ENCODE measurements around the gene KDM5B. TPM values are rescaled to one million over a fixed set of nuclear protein-coding genes. Genes with fewer than 3 reads are reported as not detected.

KDM5B gene
- total RNA-seq, 2 experiments from 2014 or later = not detected

GRCh38 chr1:202806845-202807450 lies 1.3 kb downstream of the KDM5B start:
- Histone ChIP-seq H3K36me3 (ENCODE audit: insufficient read depth, low read length) (no peaks in the 10 kb centered on the region), H4K20me1 (ENCODE audit: insufficient read depth, low read length) (no peaks in the 10 kb centered on the region), H3K9me3 (ENCODE audit: low read length) (no peaks in the 10 kb centered on the region), H3K4me2 (ENCODE audit: low read length) (no peak overlapping the region), H3K4me3 (ENCODE audit: low read depth, low read length, poor library complexity, severe bottlenecking) (no peak overlapping the region), H3K9me2 (ENCODE audit: insufficient read depth, low read length) (no peaks in the 10 kb centered on the region), H3K27ac (ENCODE audit: low read depth, low read length, poor library complexity, severe bottlenecking) (no peak overlapping the region), H3K79me2 (ENCODE audit: insufficient read depth, low read depth, low read length) (no peaks in the 10 kb centered on the region), H3K4me1 (ENCODE audit: insufficient read depth, low read length, poor library complexity, severe bottlenecking) (no peaks in the 10 kb centered on the region), H2AFZ (ENCODE audit: low read length) (no peak overlapping the region)
- TF ChIP-seq, protein P1, sequence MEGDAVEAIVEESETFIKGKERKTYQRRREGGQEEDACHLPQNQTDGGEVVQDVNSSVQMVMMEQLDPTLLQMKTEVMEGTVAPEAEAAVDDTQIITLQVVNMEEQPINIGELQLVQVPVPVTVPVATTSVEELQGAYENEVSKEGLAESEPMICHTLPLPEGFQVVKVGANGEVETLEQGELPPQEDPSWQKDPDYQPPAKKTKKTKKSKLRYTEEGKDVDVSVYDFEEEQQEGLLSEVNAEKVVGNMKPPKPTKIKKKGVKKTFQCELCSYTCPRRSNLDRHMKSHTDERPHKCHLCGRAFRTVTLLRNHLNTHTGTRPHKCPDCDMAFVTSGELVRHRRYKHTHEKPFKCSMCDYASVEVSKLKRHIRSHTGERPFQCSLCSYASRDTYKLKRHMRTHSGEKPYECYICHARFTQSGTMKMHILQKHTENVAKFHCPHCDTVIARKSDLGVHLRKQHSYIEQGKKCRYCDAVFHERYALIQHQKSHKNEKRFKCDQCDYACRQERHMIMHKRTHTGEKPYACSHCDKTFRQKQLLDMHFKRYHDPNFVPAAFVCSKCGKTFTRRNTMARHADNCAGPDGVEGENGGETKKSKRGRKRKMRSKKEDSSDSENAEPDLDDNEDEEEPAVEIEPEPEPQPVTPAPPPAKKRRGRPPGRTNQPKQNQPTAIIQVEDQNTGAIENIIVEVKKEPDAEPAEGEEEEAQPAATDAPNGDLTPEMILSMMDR (conservative IDR thresholded peaks at IDR 0.05; ENCODE audit: low read length) = no peak
- no peak for TF ChIP-seq EZH2phosphoT487 (IDR thresholded peaks at IDR 0.05; ENCODE audit: borderline replicate concordance, low read depth, low read length)
- DNase-seq (ENCODE audit: low spot score) = no peak
- no TSS peak for BruUV-seq (replicated peaks)
- ChIA-PET CTCF (ENCODE audit: unreplicated experiment) (no interaction called here), POLR2A (interaction anchor here (0.6 kb wide), 1 partner anchor 47 kb away, joined by 5 read pairs; no protein-coding TSS in a partner anchor)
- intact Hi-C loops (cut with micrococcal nuclease; ENCODE audit: unreplicated experiment) = no loop called here

DNA sequence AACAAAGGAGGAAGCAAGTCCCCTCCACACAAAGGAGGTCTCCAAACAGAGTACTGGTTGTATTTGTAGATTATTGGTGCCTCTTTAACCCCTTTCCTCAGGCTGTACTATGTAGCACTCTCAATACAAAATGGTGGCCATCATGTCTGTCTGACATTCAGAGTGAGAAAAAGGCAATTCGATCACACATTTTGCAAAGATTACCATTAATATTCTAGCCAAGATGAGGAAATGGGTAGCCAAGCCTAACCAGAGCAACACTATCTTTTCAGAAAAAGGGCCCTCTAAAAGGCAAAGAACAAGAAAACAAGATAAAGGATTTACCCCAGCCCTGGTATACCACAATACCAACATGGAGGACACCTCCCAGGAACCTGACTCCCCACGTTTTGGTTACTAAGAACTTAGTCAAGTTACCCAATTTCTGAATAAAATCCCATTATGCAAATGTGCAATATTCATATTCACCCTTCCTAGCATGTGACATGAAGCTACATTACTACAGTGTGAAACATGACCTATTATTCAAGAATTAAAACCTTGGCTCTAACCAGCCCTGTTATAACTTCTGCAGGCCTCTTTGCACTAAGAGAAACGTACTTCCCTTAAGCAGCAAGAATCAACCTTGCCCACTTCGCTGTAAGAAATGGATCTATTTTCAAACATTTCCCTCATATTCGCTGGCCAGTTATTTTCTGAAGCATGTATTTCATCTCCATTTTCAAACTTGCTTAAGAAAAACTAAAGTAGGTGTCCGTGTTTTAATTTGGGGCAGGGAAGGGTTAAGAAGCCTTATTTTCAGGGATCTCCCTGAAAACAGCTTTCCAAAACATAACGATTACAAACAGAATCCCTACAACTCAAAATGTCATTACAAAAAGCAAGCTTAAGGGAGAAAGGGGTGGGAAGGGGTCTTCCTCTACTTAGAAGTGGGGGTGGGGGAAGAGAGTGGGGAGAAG lies 2.1 kb downstream of the KDM5B start:
- ChIA-PET CTCF (ENCODE audit: unreplicated experiment) (no interaction called here), POLR2A (interaction anchor here (0.6 kb wide), 1 partner anchor 47 kb away, joined by 5 read pairs; no protein-coding TSS in a partner anchor)
- H3K36me3 ChIP-seq (ENCODE audit: insufficient read depth, low read length) = no peaks in the 10 kb centered on the region
- H3K9me3 ChIP-seq (ENCODE audit: low read length) = no peaks in the 10 kb centered on the region
- DNase-seq (ENCODE audit: low spot score) = no peak
- no peaks in the 10 kb centered on the region for H3K9me2 ChIP-seq (ENCODE audit: insufficient read depth, low read length)
- no peak overlapping the region for H2AFZ ChIP-seq (ENCODE audit: low read length)
- H3K79me2 ChIP-seq (ENCODE audit: insufficient read depth, low read depth, low read length) = no peaks in the 10 kb centered on the region
- H3K4me3 ChIP-seq (ENCODE audit: low read depth, low read length, poor library complexity, severe bottlenecking) = no peak overlapping the region
- no TSS peak for BruUV-seq (replicated peaks)
- no peak overlapping the region for H3K27ac ChIP-seq (ENCODE audit: low read depth, low read length, poor library complexity, severe bottlenecking)
- intact Hi-C loops (cut with micrococcal nuclease; ENCODE audit: unreplicated experiment) = no loop called here
- H4K20me1 ChIP-seq (ENCODE audit: insufficient read depth, low read length) = no peaks in the 10 kb centered on the region
- no peaks in the 10 kb centered on the region for H3K4me1 ChIP-seq (ENCODE audit: insufficient read depth, low read length, poor library complexity, severe bottlenecking)
- no peak overlapping the region for H3K4me2 ChIP-seq (ENCODE audit: low read length)
- TF ChIP-seq, protein P1 (conservative IDR thresholded peaks at IDR 0.05; ENCODE audit: low read length) = no peak
- TF ChIP-seq EZH2phosphoT487 (IDR thresholded peaks at IDR 0.05; ENCODE audit: borderline replicate concordance, low read depth, low read length) = no peak
